D721Med (cell line): ENCODE data around the gene ZNF396.

Source experiments
- DNase-seq: peaks from one replicate; pipeline ENCODE4 v3.0.0; 2011; ENCODE audit warnings: low spot score; ENCODE audit not compliant: insufficient read length
- FAIRE-seq: peaks from 2 replicates; lab custom pipeline; 2011; peaks lifted over from hg19 to GRCh38; lab: Jason Lieb, UNC
- CTCF ChIP-seq: IDR thresholded peaks from 2 replicates; pipeline ENCODE4 v1.5.1; 2012; ENCODE audit warnings: mild to moderate bottlenecking, control low read depth; ENCODE audit not compliant: insufficient read depth; ENCODE audit errors: missing control alignments

Gene ZNF396

GRCh38 chr18:35376742-35377695 is at the start of gene ZNF396:
TSS of gene ZNF396 (minus strand) at chr18:35377337. CDS start at chr18:35374292, 3,045 bp downstream.
- DNase-seq (peak; percentile 80), FAIRE-seq (no peak)
- TF ChIP-seq CTCF: no peak

- DNase-seq: no peak
- no peak for TF ChIP-seq CTCF
- no peak for FAIRE-seq
These were observed 49.6 kb upstream of the ZNF396 start for GRCh38 chr18:35426786-35427185.

GRCh38 chr18:35424356-35424755 is 47.2 kb upstream of the ZNF396 start:
- DNase-seq: no peak
- FAIRE-seq: no peak
- no peak for TF ChIP-seq CTCF

- FAIRE-seq (no peak), DNase-seq (no peak)
- TF ChIP-seq CTCF: no peak
These were observed 45.1 kb upstream of the ZNF396 start for GRCh38 chr18:35422237-35422636.

- no peak for TF ChIP-seq CTCF
- FAIRE-seq (no peak), DNase-seq (no peak)
These were observed 41.5 kb upstream of the ZNF396 start for GRCh38 chr18:35418610-35419009.

- no peak for TF ChIP-seq CTCF
- DNase-seq (no peak), FAIRE-seq (peak; percentile 86)
These were observed 40.1 kb upstream of the ZNF396 start for GRCh38 chr18:35417223-35417622.

- FAIRE-seq (no peak), DNase-seq (no peak)
These were observed 38.5 kb upstream of the ZNF396 start for GRCh38 chr18:35415511-35416073.

More at GRCh38 chr18:35415511-35416073, 38.5 kb upstream of the ZNF396 start:
- no peak for TF ChIP-seq CTCF
